Measurements from ENCODE around the gene THRAP3. TPM values are rescaled to one million over a fixed set of nuclear protein-coding genes. Genes with fewer than 3 reads are reported as not detected.

Gene THRAP3
- total and polyA plus RNA-seq, 2 experiments from 2014 or later, result 61.5 to 95.2 TPM

GRCh38 chr1:36198641-36199040 lies 25.6 kb upstream of the THRAP3 start:
- H4K20me1 ChIP-seq (ENCODE audit: insufficient read depth), result no peaks in the 10 kb centered on the region
- no peak overlapping the region for H3K9ac ChIP-seq
- DNase-seq, result no peak
- H3K27me3 ChIP-seq (replicated peaks; ENCODE audit: insufficient read depth), result no peaks in the 10 kb centered on the region
- H3K36me3 ChIP-seq (ENCODE audit: low read depth), result no peaks in the 10 kb centered on the region
- H3K4me3 ChIP-seq, result no peak overlapping the region
- no peak overlapping the region for H3K27ac ChIP-seq
- no peaks in the 10 kb centered on the region for H3K9me3 ChIP-seq (ENCODE audit: low read depth)
- H2AFZ ChIP-seq, result no peak overlapping the region
- in situ Hi-C loops (cut with MboI), result no loop called here
- WGBS, 2 experiments (ENCODE audit: low coverage in 1 of 2, low lambda C conversion rate in 2 of 2, missing lambda C conversion rate in 2 of 2), result 75 to 83% methylated on average over 5 of the region's 5 CpGs
- no peaks in the 10 kb centered on the region for H3K79me2 ChIP-seq (ENCODE audit: insufficient read depth)
- H3K4me2 ChIP-seq (ENCODE audit: unreplicated experiment), result no peak overlapping the region
- no peaks in the 10 kb centered on the region for H3K9me2 ChIP-seq (ENCODE audit: insufficient read depth)
- peaks cover 10% of the 10 kb centered on the region for H3K4me1 ChIP-seq (ENCODE audit: insufficient read depth)
- H3F3A ChIP-seq (ENCODE audit: insufficient read depth), result peaks cover 13% of the 10 kb centered on the region
- TF ChIP-seq EZH2 (IDR thresholded peaks at IDR 0.05; ENCODE audit: insufficient read depth, poor library complexity, severe bottlenecking) (no peak), EZH2phosphoT487 (IDR thresholded peaks at IDR 0.05; ENCODE audit: insufficient read depth, low read depth) (no peak)

GRCh38 chr1:36199934-36200741 lies 24.1 kb upstream of the THRAP3 start:
- H3K36me3 ChIP-seq (ENCODE audit: low read depth), result no peaks in the 10 kb centered on the region
- peak; percentile 71 for DNase-seq
- 41 to 42% methylated on average over 13 of the region's 13 CpGs for WGBS, 2 experiments (ENCODE audit: low coverage in 1 of 2, low lambda C conversion rate in 2 of 2, missing lambda C conversion rate in 2 of 2)
- H3K4me3 ChIP-seq, result no peak overlapping the region
- H4K20me1 ChIP-seq (ENCODE audit: insufficient read depth), result no peaks in the 10 kb centered on the region
- H3K27me3 ChIP-seq (replicated peaks; ENCODE audit: insufficient read depth), result no peaks in the 10 kb centered on the region
- no peak for TF ChIP-seq EZH2phosphoT487 (IDR thresholded peaks at IDR 0.05; ENCODE audit: insufficient read depth, low read depth)
- no peak for TF ChIP-seq EZH2 (IDR thresholded peaks at IDR 0.05; ENCODE audit: insufficient read depth, poor library complexity, severe bottlenecking)
- H3K9me3 ChIP-seq (ENCODE audit: low read depth), result no peaks in the 10 kb centered on the region
- H3K9me2 ChIP-seq (ENCODE audit: insufficient read depth), result no peaks in the 10 kb centered on the region
- no peak overlapping the region for H3K27ac ChIP-seq
- H3K9ac ChIP-seq, result no peak overlapping the region
- H3K4me1 ChIP-seq (ENCODE audit: insufficient read depth), result peaks cover 18% of the 10 kb centered on the region
- peak overlapping the region; percentile 57 for H2AFZ ChIP-seq
- H3K4me2 ChIP-seq (ENCODE audit: unreplicated experiment), result no peak overlapping the region
- peaks cover 13% of the 10 kb centered on the region for H3F3A ChIP-seq (ENCODE audit: insufficient read depth)
- in situ Hi-C loops (cut with MboI), result no loop called here
- H3K79me2 ChIP-seq (ENCODE audit: insufficient read depth), result no peaks in the 10 kb centered on the region

- no peak for DNase-seq
- Histone ChIP-seq H2AFZ (peak overlapping the region; percentile 70; the same call in 1 of the 2 replicates), H3K9ac (no peak overlapping the region), H3K9me3 (ENCODE audit: low read depth) (no peaks in the 10 kb centered on the region), H3K36me3 (ENCODE audit: low read depth) (no peaks in the 10 kb centered on the region), H3K4me1 (ENCODE audit: insufficient read depth) (peaks cover 27% of the 10 kb centered on the region), H4K20me1 (ENCODE audit: insufficient read depth) (no peaks in the 10 kb centered on the region), H3K4me3 (no peak overlapping the region), H3K4me2 (ENCODE audit: unreplicated experiment) (no peak overlapping the region), H3K27me3 (replicated peaks; ENCODE audit: insufficient read depth) (no peaks in the 10 kb centered on the region), H3K79me2 (ENCODE audit: insufficient read depth) (no peaks in the 10 kb centered on the region), H3K27ac (no peak overlapping the region), H3K9me2 (ENCODE audit: insufficient read depth) (no peaks in the 10 kb centered on the region), H3F3A (ENCODE audit: insufficient read depth) (peaks cover 13% of the 10 kb centered on the region)
- WGBS, 2 experiments (ENCODE audit: low coverage in 1 of 2, low lambda C conversion rate in 2 of 2, missing lambda C conversion rate in 2 of 2), result 91 to 100% methylated on average over 3 of the region's 3 CpGs
- TF ChIP-seq EZH2phosphoT487 (IDR thresholded peaks at IDR 0.05; ENCODE audit: insufficient read depth, low read depth), result no peak
- no peak for TF ChIP-seq EZH2 (IDR thresholded peaks at IDR 0.05; ENCODE audit: insufficient read depth, poor library complexity, severe bottlenecking)
- in situ Hi-C loops (cut with MboI), result no loop called here
Observed at GRCh38 chr1:36203027-36203553, 21.2 kb upstream of the THRAP3 start.

- in situ Hi-C loops (cut with MboI), result no loop called here
- no peaks in the 10 kb centered on the region for H3K36me3 ChIP-seq (ENCODE audit: low read depth)
- peaks cover 27% of the 10 kb centered on the region for H3K4me1 ChIP-seq (ENCODE audit: insufficient read depth)
- no peak overlapping the region for H3K9ac ChIP-seq
- H4K20me1 ChIP-seq (ENCODE audit: insufficient read depth), result no peaks in the 10 kb centered on the region
- H3F3A ChIP-seq (ENCODE audit: insufficient read depth), result peaks cover 13% of the 10 kb centered on the region
- peak overlapping the region; percentile 24; the same call in 1 of the 2 replicates for H3K27ac ChIP-seq
- peak overlapping the region; percentile 70 for H2AFZ ChIP-seq
- no peaks in the 10 kb centered on the region for H3K9me2 ChIP-seq (ENCODE audit: insufficient read depth)
- WGBS, 2 experiments (ENCODE audit: low coverage in 1 of 2, low lambda C conversion rate in 2 of 2, missing lambda C conversion rate in 2 of 2), result 46 to 51% methylated on average over 10 of the region's 10 CpGs
- TF ChIP-seq EZH2phosphoT487 (IDR thresholded peaks at IDR 0.05; ENCODE audit: insufficient read depth, low read depth), result no peak
- TF ChIP-seq EZH2 (IDR thresholded peaks at IDR 0.05; ENCODE audit: insufficient read depth, poor library complexity, severe bottlenecking), result no peak
- H3K4me3 ChIP-seq, result no peak overlapping the region
- DNase-seq, result peak; percentile 75
- no peaks in the 10 kb centered on the region for H3K27me3 ChIP-seq (replicated peaks; ENCODE audit: insufficient read depth)
- H3K9me3 ChIP-seq (ENCODE audit: low read depth), result no peaks in the 10 kb centered on the region
- H3K79me2 ChIP-seq (ENCODE audit: insufficient read depth), result no peaks in the 10 kb centered on the region
- no peak overlapping the region for H3K4me2 ChIP-seq (ENCODE audit: unreplicated experiment)
Observed at GRCh38 chr1:36203554-36204346, 20.5 kb upstream of the THRAP3 start.

Measured in GM23248 (cell line).